Measurements from ENCODE around the gene KLHL8.

DNA sequence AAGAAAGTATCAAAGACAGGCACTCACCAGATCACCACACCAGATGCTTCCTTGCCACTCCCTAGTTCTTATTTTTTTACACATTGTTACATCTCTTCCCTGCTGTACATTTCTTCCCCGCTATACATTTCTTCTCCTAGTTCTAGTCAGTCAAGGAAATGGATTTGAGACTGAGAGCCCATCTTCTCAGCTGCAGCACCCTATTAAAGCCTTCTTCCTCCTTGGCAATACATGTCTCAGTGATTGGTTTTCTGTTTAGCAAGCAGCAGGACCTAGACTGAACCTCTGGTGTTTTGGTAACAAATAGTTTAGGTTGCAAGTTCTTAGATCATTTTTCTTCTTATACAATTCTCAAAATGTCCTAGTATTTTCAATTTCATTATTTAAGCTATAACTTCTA lies 35.3 kb upstream of the KLHL8 start:
- TF ChIP-seq CTCF (IDR thresholded peaks at IDR 0.05), result no peak
- no peak for TF ChIP-seq POLR2A (IDR thresholded peaks at IDR 0.05)
